ENCODE results near the gene EXOSC7.
"Not testable (repeated sequence)": the region's sequence is repeated elsewhere in the genome, so short reads cannot be mapped to it uniquely, and the experiment has no call there.

The EXOSC7 gene

GRCh38 chr3:44962621-44963393 lies 13.2 kb upstream of the EXOSC7 start:
- peak; percentile 65 for DNase-seq

GRCh38 chr3:44963571-44964325 lies 12.3 kb upstream of the EXOSC7 start:
- no peak for DNase-seq

GRCh38 chr3:44965165-44965564 lies 10.9 kb upstream of the EXOSC7 start:
- DNase-seq = no peak

GRCh38 chr3:44966795-44967278 lies 9.2 kb upstream of the EXOSC7 start:
- DNase-seq = no peak

- DNase-seq = no peak
Observed at GRCh38 chr3:44968447-44968858, 7.6 kb upstream of the EXOSC7 start.

GRCh38 chr3:44969154-44969827 lies 6.8 kb upstream of the EXOSC7 start:
- DNase-seq = no peak

GRCh38 chr3:44969828-44970179 lies 6.2 kb upstream of the EXOSC7 start:
- no peak for DNase-seq

- no peak for DNase-seq
Observed at GRCh38 chr3:44970926-44971490, 5.0 kb upstream of the EXOSC7 start.

GRCh38 chr3:44974416-44974815 lies 1.6 kb upstream of the EXOSC7 start:
- no peak for DNase-seq

- peak; percentile 38 for DNase-seq
Observed at GRCh38 chr3:44981220-44981619, 5.2 kb downstream of the EXOSC7 start.

GRCh38 chr3:44981751-44982150 lies 5.7 kb downstream of the EXOSC7 start:
- no peak for DNase-seq

GRCh38 chr3:44982817-44983216 lies 6.8 kb downstream of the EXOSC7 start:
- DNase-seq = no peak

- peak; percentile 51 for DNase-seq
Observed at GRCh38 chr3:44983484-44983941, 7.5 kb downstream of the EXOSC7 start.

GRCh38 chr3:44984335-44984734 lies 8.3 kb downstream of the EXOSC7 start:
- DNase-seq = peak; percentile 30

GRCh38 chr3:44986330-44986729 lies 10.3 kb downstream of the EXOSC7 start:
- not testable (repeated sequence) for DNase-seq

GRCh38 chr3:44987332-44987731 lies 11.3 kb downstream of the EXOSC7 start:
- DNase-seq = no peak

GRCh38 chr3:44988073-44988472 lies 12.0 kb downstream of the EXOSC7 start:
- no peak for DNase-seq

- DNase-seq = no peak
Observed at GRCh38 chr3:44989141-44989540, 13.1 kb downstream of the EXOSC7 start.

GRCh38 chr3:44989636-44990373 lies 13.8 kb downstream of the EXOSC7 start:
- DNase-seq = no peak

GRCh38 chr3:44991326-44991725 lies 15.3 kb downstream of the EXOSC7 start:
- DNase-seq = no peak

- DNase-seq = no peak
Observed at GRCh38 chr3:44992555-44993470, 16.8 kb downstream of the EXOSC7 start.

Measured in DMS79 (cell line).